Stimulated activated CD8-positive, alpha-beta memory T cell treated with anti-CD3 and anti-CD28 coated beads, Interleukin-2, amount 100 ng/mL, for 1 hour (primary cell): ENCODE results near the gene IGHMBP2.

Experiments
- DNase-seq, 2 donors: peaks; one replicate each; pipeline ENCODE4 v3.0.0-alpha.2; 2020; ENCODE audit warnings: low read depth in 2 of 2

The IGHMBP2 gene

GRCh38 chr11:68927280-68928135 lies 23.8 kb downstream of the IGHMBP2 start:
- DNase-seq = no peak

GRCh38 chr11:68928136-68928880 lies 24.6 kb downstream of the IGHMBP2 start:
- DNase-seq = no peak

- DNase-seq = no peak
These were observed 25.4 kb downstream of the IGHMBP2 start for GRCh38 chr11:68929135-68929534.

- DNase-seq = no peak
These were observed 26.2 kb downstream of the IGHMBP2 start for GRCh38 chr11:68929706-68930570.

GRCh38 chr11:68930991-68931855 lies 27.5 kb downstream of the IGHMBP2 start:
- DNase-seq = no peak

- no peak for DNase-seq
These were observed 28.2 kb downstream of the IGHMBP2 start for GRCh38 chr11:68931911-68932310.

- DNase-seq = no peak
These were observed 28.7 kb downstream of the IGHMBP2 start for GRCh38 chr11:68932358-68932757.

- no peak for DNase-seq
These were observed 29.4 kb downstream of the IGHMBP2 start for GRCh38 chr11:68932933-68933577.

- no peak for DNase-seq
These were observed 30.1 kb downstream of the IGHMBP2 start for GRCh38 chr11:68933605-68934320.

GRCh38 chr11:68934321-68934645 lies 30.6 kb downstream of the IGHMBP2 start:
- no peak for DNase-seq

- no peak for DNase-seq
These were observed 31.0 kb downstream of the IGHMBP2 start for GRCh38 chr11:68934666-68935065.

- no peak for DNase-seq
These were observed 31.4 kb downstream of the IGHMBP2 start for GRCh38 chr11:68935066-68935465.

- no peak for DNase-seq
These were observed 32.0 kb downstream of the IGHMBP2 start for GRCh38 chr11:68935516-68936357.

GRCh38 chr11:68936358-68936636 lies 32.6 kb downstream of the IGHMBP2 start:
- DNase-seq = no peak

- DNase-seq = no peak
These were observed 33.3 kb downstream of the IGHMBP2 start for GRCh38 chr11:68936676-68937620.

GRCh38 chr11:68938088-68938487 lies 34.4 kb downstream of the IGHMBP2 start:
- no peak for DNase-seq

GRCh38 chr11:68938816-68939582 lies 35.3 kb downstream of the IGHMBP2 start:
- DNase-seq = no peak
